Heart left ventricle (tissue), 13 donors: ENCODE results near the gene P2RY11.

Experiments
- POLR2A ChIP-seq, 2 donors: fragments of 450-650 bp; IDR thresholded peaks; one replicate each; pipeline ENCODE4 v1.6.1; 2017; ENCODE audit warnings: antibody characterized with exemption in 2 of 2, mild to moderate bottlenecking in 2 of 2, moderate library complexity in 2 of 2
- TF ChIP-seq, protein P1 (sequence below), 12 donors: fragments of 200-600 bp; sonication (generic) in 4 of 12; IDR thresholded peaks; one replicate each; pipeline versions ENCODE4 v1.5.0 to v1.8.0; 2018 to 2022; ENCODE audit warnings: antibody characterized with exemption in 12 of 12, mild to moderate bottlenecking in 5 of 12
- donor health status: ischemic (EF 13 %, LVEDD 7.1; RV severe dilation, severe dysfunction).
- donor health status: DM: no; HTN: yes; CAD: no.
- donor health status: DM: no; HTN: no; CAD: no.
- donor health status: ischemic (EF 25% LVEDD 6.9; RV normal size, moderate dysfunction).
- donor health status: ischemic (EF 25% LVEDD 5.7; RV mildly dilated, moderate dysfunction).
- donor health status: ischemic (EF 35%, LVEDD 5.7; RV mildly dilated, moderate dysfunction).
- donor health status: nonischemic (EF 11% LVEDD 7.7; RV severe dilation, severe dysfunction).
- donor health status: DM: yes; HTN: yes; CAD: no.
- donor health status: PGD.
- donor health status: ischemic (EF 29% LVEDD 5.4; RV normal size, mild dysfunction).
- donor health status: nonischemic (EF 23%, LVEDD 6.1; RV moderate dilation, normal function).

- TF ChIP-seq POLR2A (IDR thresholded peaks at IDR 0.05), result no peak
- TF ChIP-seq, protein P1, sequence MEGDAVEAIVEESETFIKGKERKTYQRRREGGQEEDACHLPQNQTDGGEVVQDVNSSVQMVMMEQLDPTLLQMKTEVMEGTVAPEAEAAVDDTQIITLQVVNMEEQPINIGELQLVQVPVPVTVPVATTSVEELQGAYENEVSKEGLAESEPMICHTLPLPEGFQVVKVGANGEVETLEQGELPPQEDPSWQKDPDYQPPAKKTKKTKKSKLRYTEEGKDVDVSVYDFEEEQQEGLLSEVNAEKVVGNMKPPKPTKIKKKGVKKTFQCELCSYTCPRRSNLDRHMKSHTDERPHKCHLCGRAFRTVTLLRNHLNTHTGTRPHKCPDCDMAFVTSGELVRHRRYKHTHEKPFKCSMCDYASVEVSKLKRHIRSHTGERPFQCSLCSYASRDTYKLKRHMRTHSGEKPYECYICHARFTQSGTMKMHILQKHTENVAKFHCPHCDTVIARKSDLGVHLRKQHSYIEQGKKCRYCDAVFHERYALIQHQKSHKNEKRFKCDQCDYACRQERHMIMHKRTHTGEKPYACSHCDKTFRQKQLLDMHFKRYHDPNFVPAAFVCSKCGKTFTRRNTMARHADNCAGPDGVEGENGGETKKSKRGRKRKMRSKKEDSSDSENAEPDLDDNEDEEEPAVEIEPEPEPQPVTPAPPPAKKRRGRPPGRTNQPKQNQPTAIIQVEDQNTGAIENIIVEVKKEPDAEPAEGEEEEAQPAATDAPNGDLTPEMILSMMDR (IDR thresholded peaks at IDR 0.05), result no peak
These were observed 30.5 kb downstream of the P2RY11 start for GRCh38 chr19:10141973-10142372.
